GM18870 (cell line): Measurements from ENCODE around the gene EMD.

Source experiments
- ATAC-seq: cut with Tn5 transposase; IDR thresholded peaks from one replicate; pipeline ENCODE4 v1.9.1; 2021; ENCODE audit warnings: moderate library complexity; ENCODE audit not compliant: unreplicated experiment

EMD gene

GRCh38 chrX:154412468-154412867 is 33.4 kb downstream of the EMD start:
- no peak for ATAC-seq

- ATAC-seq = no peak
Observed at GRCh38 chrX:154413142-154413541, 34.0 kb downstream of the EMD start.

GRCh38 chrX:154417157-154417556 is 38.1 kb downstream of the EMD start:
- no peak for ATAC-seq

GRCh38 chrX:154419189-154419588 is 40.1 kb downstream of the EMD start:
- no peak for ATAC-seq

- ATAC-seq = no peak
Observed at GRCh38 chrX:154419688-154420401, 40.8 kb downstream of the EMD start.

- ATAC-seq = no peak
Observed at GRCh38 chrX:154420402-154420756, 41.3 kb downstream of the EMD start.

- no peak for ATAC-seq
Observed at GRCh38 chrX:154426916-154427770, 48.0 kb downstream of the EMD start.

- peak; percentile 75 for ATAC-seq
Observed at GRCh38 chrX:154428176-154429171, 49.4 kb downstream of the EMD start, which contains the start of gene ATP6AP1. TSS of gene ATP6AP1 (plus strand) at chrX:154428677. CDS start at chrX:154428693, 16 bp downstream.

- no peak for ATAC-seq
Observed at GRCh38 chrX:154429711-154430110, 50.6 kb downstream of the EMD start.

GRCh38 chrX:154430479-154430878 is 51.4 kb downstream of the EMD start:
- ATAC-seq = no peak

GRCh38 chrX:154430916-154431315 is 51.8 kb downstream of the EMD start:
- ATAC-seq = no peak
